22Rv1 (cell line): Measurements from ENCODE around the gene GPC6.

Experiments
- CTCF ChIP-seq: fragments of 450-650 bp; IDR thresholded peaks from 2 replicates; pipeline ENCODE4 v1.5.1; 2017; ENCODE audit warnings: mild to moderate bottlenecking
- ZFX ChIP-seq: fragments of 450-650 bp; IDR thresholded peaks from 2 replicates; pipeline ENCODE4 v1.6.1; 2017; ENCODE audit warnings: antibody characterized with exemption, borderline replicate concordance

- TF ChIP-seq CTCF (no peak), ZFX (no peak)
These were observed 769.9 kb downstream of the GPC6 start for GRCh38 chr13:93996481-93996880.
